Activated T-cell treated with anti-CD3 and anti-CD28 coated beads for 48 hours (primary cell): ENCODE results near the gene LIAS.
"Not testable (repeated sequence)": the region's sequence is repeated elsewhere in the genome, so short reads cannot be mapped to it uniquely, and the experiment has no call there.

ENCODE experiments used
- DNase-seq: peaks from one replicate; pipeline ENCODE4 v3.0.0-alpha.2; 2020; ENCODE audit warnings: low read depth

The LIAS gene

GRCh38 chr4:39452860-39453587 lies 5.8 kb upstream of the LIAS start:
- no peak for DNase-seq

GRCh38 chr4:39453738-39454137 lies 5.1 kb upstream of the LIAS start:
- DNase-seq, result no peak

GRCh38 chr4:39455486-39455885 lies 3.4 kb upstream of the LIAS start:
- no peak for DNase-seq

- DNase-seq, result no peak
These were observed 1.7 kb upstream of the LIAS start for GRCh38 chr4:39456946-39457763.

DNA sequence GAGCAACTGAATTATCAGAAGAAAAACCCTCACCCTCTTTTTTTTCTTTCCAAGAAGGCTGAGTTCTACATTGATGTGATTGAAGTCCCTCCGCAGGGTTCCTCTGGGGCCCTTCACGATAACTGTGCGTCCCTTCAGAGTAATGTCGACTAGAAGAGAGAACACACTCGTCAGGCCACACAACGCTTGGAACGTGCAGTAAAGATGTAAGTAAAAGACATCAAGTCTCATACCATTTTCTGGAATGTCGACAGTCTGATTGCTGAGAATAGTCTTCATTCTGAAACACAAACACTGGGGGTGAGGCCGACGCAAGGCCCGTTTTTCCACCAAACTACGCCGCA lies 723 bp upstream of the LIAS start:
- DNase-seq, result not testable (repeated sequence)

- DNase-seq, result no peak
These were observed 6.1 kb downstream of the LIAS start for GRCh38 chr4:39464886-39465501.

DNA sequence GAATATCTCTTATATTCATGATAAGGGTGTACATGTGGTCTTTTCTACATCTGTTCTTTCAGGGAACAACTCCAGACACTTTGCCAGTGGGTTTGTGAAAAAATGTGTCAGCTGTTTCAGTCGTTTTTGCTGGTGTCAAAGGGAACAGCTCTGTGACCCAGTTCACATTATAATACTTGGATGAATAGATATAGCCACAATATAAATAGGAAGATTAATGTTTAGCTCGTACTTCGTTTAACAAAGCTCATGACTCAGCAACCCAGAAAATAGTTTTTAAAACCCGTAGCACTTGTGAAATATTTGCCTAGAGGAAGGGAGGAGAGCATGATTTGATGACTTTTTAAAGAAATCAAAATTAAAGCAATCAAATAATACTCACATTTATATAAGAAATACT lies 7.9 kb downstream of the LIAS start:
- no peak for DNase-seq

GRCh38 chr4:39467464-39467863 lies 8.6 kb downstream of the LIAS start:
- no peak for DNase-seq

GRCh38 chr4:39469429-39470077 lies 10.7 kb downstream of the LIAS start:
- DNase-seq, result no peak

DNA sequence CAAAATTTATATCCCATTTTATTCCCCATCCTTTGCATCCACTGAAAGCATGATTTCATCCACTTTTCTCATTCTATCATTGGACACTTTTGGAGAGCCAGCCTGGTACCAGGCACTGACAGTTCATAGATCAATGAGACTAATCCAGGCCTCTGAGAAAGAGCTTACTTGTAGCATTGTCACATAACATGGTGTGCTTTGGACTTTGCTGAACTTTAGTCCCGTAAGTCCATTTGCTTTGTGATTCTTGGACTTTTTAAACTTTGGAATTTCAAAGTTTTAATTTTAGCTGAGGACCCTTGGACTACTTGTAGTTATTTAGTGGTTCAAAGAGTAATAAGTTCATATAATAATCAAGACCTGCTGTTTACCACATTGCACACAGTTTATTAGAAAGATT lies 11.5 kb downstream of the LIAS start:
- no peak for DNase-seq

DNA sequence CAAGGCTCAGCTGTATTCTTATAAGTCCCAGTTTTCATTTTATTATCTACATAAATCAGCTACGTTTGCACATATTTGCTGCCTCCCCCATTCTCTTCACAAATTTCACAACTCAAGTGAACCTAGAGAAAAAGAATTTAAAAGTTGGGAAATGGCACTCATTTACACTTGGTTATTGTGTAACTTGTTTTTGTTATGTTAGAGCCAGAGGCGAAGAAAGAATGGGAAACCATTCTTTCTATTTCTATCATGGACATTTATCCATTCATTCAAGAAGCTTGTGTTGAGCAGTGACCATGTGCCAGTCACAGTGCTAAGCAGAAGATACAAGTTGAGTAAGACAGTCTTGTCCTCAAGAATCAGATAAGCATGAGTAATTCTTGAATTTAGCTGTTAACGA lies 13.5 kb downstream of the LIAS start:
- no peak for DNase-seq

DNA sequence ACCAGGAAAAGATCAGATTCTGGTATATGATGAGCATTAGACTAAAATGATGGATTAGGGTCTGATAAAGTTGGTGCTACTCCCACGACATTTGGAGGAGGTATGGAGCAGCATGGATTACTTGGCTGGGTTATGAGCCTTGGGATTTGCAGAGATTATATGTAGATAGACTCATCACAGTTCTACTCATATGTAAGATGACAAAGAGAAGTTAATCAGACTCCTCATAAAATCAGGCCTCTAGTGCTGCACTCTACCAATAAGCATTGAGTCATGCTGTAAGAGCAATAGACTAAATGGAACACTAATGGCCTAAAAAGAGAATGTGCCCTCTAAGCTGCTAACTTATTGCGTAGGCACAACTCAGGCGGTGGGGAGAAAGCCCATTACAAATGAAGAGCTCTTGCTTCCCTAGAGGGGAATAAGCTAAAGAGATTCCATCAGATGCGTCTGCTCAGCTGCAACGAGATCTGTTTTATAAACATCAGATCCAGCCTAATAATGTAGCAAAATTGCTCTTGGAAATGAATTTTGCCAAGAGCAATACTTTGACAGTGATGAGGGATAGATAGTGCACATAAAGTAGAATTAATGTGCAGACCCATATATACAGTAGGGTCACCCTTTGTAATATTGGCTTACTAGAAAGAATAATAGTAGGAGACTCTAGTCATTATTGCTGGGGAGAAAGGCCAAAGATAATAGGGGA lies 17.5 kb downstream of the LIAS start:
- no peak for DNase-seq

- no peak for DNase-seq
These were observed 21.4 kb downstream of the LIAS start for GRCh38 chr4:39480251-39480650.

GRCh38 chr4:39480902-39481695 lies 22.2 kb downstream of the LIAS start:
- no peak for DNase-seq

DNA sequence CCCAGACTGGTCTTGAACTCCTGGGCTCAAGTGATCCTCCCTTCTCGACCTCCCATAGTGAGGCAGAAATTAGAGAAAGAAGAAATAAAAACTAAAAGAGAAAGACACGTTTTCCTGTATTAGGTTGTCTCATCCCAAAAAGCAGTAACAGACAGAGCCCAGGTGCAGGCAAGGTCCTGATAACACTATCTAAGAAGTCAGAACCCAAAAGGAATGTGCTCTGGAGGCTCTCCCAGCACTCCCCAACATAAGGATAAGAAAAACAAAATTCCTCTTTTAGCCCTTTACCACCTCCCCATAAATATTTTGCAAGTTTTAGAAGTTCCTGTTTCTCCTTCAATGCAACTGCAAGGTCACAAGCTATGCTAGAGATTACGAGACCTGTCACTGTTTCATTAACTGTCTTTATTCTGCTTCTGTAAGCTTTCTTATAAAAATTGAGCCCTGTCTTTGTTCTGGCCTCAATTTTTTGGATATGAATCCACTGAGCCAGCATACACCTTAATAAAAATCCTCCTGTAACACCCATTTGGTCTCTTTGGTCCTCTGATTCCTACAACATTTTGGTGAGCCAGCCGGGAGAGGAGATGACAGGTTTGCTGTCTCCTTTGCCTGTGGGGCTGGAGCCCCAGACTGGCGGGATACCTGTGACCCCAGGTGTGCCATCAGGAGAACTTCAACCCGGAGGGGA lies 25.9 kb downstream of the LIAS start:
- DNase-seq, result no peak

DNA sequence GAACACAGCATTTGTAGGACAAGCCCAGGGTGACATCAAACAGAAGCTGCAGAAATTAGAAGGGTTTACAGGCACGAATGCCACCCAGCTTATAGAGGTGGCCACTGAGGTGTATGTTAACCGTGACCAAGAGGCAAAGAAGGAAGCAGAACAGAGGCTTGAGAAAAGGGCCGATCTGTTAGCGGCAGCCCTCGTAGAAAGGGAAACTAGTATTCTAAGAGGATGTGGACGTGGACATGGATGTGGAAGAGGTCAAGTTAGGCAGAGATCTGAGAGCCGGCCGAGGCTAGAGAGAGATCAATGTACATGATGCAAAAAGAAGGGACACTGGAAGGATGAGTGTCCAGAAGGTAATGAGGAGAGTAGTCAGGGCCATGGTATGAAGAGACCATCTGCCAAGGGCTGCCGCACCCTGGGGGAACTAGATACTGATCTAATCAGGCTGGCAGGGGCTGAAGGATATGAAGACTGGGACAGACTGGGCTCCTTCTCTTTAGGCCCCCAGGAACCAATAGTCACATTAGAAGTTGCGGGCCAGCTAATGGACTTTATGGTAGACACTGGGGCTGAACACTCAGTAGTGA lies 27.5 kb downstream of the LIAS start:
- no peak for DNase-seq

DNA sequence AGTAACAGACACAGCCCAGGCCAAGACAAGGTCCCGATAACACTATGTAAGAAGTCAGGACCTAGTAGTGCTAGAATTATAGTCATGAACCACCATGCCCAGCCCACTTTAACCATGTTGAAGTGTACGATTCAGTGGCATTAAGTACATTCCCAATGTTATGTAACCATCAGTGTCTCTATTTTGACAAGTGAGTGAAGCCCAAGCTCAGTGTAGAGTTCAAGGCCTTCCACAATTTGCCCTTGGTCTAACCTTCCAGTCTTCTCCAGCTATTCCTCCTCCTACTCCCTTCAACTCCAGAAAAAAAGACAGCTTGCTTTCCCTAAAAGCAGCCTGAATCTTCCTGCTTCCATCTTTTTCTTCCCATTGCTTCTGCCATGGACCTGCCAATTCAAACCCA lies 31.5 kb downstream of the LIAS start:
- no peak for DNase-seq

GRCh38 chr4:39494354-39494753 lies 35.5 kb downstream of the LIAS start:
- no peak for DNase-seq

GRCh38 chr4:39495446-39496213 lies 36.8 kb downstream of the LIAS start:
- DNase-seq, result no peak
